ELR (cell line): Measurements from ENCODE around the gene HHAT.

Experiments
- DNase-seq: peaks from one replicate; pipeline ENCODE4 v3.0.0-alpha.2; 2015; ENCODE audit warnings: low read depth

HHAT gene

DNA sequence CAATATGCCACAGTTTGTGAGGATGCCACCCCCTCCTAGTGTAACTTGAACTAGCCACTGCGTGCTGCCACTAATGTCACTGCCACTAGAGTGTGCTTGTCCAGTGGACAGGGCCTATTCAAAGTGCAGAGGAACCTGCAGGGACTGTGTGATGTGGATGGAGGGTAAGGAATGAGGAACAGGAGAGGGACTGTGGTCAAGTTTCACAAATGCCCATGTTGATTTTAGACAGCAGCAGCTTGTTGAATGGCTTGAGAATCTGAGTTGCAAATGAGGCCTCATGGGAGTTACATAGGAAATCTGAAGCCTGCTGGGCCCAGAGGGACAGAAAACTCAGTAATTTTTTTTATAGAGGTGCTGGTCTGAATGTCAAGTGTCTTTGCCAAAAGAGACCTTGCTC is 112.3 kb downstream of the HHAT start:
- DNase-seq = no peak

DNA sequence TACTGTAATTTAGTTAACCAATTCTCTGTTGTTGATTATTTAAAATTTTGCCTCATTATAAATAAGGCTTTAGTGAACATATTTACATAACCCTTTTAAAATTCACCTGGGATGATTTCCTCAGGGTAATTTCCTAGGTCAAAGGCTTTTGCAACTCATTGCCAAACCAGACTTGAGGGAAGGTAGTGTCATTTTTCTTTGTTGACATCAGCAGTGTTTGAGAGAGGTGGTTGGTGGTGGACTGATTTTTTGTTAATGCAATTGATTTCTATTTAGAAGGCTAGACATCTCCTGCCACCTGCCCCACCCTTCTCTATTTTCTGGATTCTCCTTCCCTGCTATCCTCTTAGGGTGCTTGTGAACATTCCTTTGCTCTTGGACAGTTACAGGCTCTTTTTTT is 116.8 kb downstream of the HHAT start:
- no peak for DNase-seq

DNA sequence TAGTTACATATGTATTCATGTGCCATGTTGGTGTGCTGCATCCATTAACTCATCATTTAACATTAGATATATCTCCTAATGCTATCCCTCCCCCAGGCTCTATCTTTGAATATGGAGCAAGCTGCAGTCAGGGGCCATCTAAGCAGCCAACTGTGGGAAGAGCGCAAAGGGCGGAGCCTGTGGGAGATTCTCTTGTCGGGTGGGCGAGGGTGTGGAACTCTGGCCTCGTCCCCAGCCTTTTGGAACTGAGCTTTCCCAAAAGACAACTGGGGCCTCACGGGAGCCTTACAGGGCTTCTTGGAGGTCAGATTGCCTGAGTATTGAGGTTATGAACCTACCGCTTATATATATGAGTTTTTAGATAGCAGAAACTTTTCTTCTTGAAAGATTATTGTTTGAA is 117.2 kb downstream of the HHAT start:
- DNase-seq = no peak

DNA sequence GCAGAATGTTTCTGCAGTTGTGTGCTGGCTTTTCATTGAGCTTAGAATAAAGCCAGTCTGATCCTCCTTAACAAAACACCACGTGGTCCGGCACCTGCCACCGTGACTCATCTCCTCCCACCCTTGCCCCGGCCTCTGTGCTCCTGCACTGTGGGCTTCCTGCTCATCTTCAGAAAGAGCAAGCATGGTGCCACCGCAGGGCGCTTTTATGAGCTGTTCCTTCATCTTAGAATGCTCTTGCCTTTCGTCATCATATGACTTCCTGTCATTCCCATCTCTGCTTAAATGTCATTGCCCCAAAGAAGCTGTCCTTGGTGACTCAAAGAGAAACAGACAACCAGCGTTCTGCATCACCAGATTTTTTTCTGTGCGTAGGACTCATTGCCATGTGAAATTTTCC is 117.8 kb downstream of the HHAT start:
- peak; percentile 74 for DNase-seq

DNA sequence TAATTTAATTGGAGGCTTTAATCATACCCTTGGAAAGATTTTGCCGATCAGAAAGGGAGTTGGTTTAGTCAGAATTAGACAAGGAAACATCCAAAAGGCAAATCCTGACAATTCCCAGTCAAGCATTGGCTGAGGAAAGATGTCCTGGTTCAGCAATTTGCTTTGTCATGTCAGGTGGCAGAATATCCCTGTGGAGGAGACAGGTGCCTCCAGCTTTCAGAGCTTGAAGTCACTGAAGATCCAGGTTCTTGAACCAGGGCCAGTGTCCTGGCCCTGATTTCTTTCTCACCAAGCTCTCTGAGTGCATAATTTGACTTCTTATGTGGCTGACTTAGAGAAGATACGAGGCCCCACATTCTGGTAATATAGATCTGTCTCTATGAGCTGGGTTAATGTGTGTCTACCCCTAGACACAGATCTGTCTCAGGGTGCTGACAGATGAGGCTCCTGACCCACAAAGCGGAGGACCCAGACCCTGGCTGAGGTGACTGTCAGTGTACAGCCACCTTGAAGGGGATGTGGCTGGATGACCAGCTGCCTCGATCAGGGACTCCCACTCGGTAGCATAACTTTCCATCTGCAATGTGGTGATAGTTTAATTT is 118.9 kb downstream of the HHAT start:
- no peak for DNase-seq

GRCh38 chr1:210448297-210448892 is 119.7 kb downstream of the HHAT start:
- DNase-seq = peak; percentile 74

DNA sequence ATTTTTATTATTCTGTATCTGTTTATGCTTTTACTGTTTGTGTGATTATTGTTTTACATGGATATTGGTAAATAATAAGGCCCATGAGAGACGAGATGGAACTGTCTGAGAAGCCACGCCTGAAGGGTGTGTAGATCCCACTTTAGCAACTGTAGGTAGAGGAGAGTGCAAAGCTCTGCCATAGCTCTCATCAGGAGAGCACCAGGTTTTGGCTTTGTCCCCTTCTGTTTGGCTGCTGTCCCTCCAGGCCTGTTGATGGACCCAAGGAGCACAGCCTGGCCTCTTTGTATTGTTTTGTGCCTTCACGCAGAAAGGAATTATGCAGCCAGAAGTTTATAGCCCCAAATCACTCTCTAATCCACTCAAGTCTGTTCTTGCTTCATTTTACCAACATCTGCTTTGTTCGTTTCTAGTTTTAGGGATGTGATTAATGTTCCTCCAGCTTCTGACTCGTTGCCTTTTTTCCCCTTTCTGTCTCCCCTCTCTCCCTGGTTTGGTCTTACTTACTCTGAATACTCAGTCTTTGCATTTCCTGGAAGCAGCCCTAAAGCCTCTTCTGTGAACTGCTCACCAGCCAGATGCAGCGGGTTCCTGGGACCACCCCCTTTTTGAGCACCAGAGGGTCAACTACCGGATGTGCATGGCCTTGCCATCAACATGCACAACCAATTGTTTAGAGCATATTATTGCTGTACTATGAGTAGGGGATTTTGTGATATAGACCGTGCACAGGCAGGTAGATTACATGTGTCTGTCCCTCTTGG is 127.3 kb downstream of the HHAT start:
- DNase-seq = no peak

DNA sequence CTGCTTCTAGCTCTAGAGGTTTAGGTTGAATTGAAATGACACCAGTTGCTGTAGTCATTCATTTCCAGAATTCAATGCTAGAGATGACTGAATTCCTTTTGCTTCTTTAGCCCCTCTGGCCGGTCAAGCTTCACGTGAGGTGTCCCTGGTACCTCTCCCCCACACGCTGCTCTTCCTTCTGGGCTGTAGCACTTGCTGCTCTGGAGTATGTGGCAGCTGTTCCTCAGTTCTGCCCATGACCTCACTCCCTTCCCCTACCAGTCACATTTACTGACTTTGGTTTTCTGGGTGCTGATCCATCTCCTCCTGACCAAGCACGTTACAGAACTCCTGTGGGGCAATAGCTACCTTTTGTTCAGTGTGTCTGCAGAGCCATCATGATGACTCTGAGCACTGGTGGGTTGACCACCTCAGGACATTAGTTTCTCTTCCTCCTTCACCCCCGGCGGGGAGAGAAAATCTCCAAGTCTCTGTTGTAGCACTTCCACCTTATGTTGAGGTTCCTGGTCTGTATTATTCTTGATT is 128.1 kb downstream of the HHAT start:
- DNase-seq = no peak

DNA sequence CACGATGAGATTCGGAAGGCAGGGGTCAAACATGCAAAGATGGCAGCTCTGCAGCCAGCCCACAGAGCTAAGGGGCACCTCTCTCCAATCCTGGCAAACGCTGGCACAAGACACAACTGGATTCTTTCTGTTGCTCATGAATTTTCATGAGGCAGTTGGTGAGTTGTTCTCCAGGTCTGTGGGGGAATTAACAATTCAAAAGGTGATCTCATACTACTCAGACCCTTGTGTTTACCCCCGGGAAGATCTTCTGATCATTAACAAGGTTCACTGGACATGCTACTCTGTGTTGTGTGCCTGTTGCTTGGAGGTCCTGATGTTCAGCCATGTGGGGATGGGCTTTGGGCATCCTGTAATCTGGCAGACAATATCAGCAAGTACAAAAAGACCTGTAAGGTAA is 128.9 kb downstream of the HHAT start:
- no peak for DNase-seq

DNA sequence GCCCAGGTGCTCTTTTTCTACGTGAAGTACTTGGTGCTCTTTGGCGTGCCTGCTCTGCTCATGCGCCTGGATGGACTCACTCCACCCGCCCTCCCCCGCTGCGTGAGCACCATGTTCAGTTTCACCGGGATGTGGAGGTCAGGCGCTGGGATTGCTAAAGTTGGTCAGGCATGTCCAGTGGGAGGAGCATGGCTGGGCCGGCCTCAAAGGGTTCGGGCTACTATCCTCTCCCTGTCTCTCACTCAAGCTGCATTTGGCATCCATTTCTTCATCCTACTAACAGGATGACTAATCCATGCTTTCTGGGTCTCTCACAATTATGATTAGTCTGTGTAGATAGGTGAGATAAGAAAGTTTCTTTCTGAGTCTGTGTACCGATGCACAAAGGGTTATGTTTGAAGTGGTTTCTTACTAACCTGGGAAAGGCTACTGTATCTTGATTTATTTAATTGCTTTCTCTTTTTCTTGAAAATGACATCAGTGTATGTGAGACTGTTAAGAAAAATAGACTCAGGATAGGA is 135.9 kb downstream of the HHAT start:
- peak; percentile 59 for DNase-seq

DNA sequence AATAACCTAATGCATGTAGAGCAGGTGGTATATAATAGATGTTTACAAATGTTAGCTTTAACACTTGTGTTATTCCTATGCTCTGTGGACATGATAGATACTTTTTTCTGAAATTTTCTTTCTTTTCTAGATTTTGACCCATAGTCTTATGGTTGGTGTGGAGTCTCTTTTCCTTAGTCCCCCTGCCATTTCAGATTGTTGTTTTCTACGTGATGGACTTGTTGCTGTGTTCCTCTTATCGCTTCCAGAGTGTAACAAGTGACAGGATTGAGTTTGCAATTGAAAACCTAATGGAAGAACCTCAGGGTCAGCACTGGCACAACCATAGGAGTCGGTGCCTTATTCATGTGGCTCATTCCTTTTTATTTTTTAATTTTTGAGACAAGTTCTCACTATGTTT is 136.4 kb downstream of the HHAT start:
- no peak for DNase-seq

DNA sequence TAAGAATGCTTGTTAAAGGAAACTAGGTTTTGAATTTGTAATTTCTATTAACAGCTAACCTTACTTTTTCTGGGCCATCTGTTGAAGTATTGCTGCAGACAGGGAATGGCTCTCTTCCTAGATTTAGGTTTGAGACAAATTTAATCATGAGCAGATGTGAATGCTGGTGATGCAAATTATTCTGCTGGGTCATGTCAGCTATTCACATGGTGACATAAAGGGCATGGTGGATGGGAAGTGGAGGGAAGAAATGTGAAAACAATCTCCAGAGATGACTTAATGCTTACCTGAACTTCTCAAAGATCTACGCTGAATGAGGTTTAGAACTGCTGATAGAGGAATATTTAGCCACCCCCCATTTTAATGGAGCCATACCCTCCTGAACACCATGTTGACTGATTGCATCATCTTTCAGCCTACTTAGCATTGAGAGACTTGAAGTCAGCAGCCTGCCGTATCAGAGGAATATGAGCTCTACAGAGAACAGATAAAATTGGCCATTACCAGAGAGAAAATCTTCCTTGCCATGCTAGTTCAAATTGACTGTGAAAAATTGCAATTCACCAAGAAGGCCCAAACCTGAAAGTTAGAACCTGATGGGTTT is 138.8 kb downstream of the HHAT start:
- no peak for DNase-seq

DNA sequence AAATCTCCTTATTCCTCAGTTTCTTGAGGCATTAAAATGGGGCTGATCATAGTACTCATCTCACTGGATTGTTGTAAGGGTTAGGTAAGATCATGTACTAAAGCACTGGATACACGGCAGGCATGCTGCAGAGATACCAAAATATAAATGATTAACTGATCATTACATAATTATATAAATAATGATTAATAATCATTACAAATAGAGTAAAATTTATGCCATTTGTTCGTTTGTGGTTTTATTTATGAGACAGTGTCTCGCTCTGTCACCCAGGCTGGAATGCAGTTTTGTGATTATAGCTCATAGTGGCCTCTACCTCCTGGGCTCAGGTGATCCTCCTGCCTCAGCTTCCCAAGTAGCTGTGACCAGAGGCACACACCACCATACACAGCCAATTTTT is 140.7 kb downstream of the HHAT start:
- DNase-seq = no peak

- no peak for DNase-seq
Observed at GRCh38 chr1:210475321-210475720, 146.6 kb downstream of the HHAT start.

DNA sequence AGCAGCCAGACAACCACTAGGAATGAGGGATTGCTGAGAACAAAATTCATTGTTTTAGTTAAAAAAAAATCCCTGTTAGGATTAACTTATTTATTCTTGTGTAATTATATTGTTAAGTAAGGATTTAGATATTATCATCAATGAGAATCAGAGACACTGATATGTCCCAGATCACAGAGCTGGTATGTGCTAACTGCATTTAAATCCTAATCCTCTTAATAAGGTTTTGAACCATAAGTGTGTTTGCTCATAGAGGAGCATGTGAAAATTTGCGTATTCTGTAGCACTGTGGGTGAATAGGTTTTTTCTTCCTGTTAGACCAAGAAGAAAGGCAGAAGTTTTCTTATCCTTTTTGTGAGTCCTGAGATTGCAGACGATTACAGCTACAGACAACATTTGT is 147.1 kb downstream of the HHAT start:
- DNase-seq = no peak

GRCh38 chr1:210476730-210477129 is 148.0 kb downstream of the HHAT start:
- no peak for DNase-seq

- DNase-seq = peak; percentile 3
Observed at GRCh38 chr1:210477328-210477924, 148.7 kb downstream of the HHAT start.

DNA sequence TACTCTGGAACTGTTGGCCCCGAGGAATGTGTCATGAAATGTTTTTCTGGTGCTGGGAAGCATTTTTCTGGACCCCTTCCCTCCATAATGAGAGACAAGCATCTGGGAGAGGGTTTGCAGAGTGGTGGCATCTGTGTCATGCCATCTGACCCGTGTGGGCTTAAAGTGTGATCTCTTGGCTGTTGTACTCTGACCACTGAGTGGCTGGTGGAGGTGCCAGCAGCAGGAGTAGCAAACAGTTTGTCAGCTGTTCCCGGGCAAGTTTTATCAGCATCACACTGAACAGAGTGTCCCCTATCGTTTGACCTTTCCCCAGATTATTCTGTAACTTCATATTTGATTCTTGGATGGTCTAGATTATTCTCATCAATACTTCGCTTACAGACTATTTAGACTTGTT is 150.1 kb downstream of the HHAT start:
- no peak for DNase-seq

- no peak for DNase-seq
Observed at GRCh38 chr1:210482491-210482890, 153.8 kb downstream of the HHAT start.

DNA sequence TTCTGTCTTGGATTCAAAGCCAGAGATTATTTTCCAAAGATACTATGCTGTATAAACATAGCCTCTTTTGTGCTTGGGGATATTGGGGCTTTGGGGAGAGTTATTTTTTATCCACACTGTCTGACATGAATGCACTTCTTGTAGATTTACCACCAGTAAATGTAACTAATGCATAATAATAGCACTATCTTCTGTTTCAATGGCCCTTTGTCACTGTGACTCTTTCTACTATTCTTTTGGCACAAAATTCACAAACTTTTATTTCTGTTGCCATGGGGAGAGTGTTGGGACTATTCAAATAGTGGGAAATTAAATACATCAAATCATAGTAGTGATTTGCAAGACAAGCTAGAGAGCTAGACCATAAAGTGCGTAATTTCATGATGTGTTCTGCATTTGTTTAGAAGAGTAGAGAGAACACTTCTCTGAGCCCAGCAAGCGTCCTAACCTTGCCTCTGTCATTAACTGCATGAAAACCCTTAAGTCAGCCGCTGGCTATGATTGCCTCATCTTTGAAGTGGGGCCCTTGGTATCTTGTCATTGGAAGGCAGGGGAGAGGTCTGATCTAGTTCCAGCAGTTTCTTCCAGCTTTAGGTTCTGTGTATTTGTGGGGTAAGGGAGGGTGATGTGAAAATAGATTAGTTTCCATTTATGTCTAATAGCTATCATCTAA is 154.4 kb downstream of the HHAT start:
- DNase-seq = no peak

- no peak for DNase-seq
Observed at GRCh38 chr1:210483821-210484220, 155.1 kb downstream of the HHAT start.

DNA sequence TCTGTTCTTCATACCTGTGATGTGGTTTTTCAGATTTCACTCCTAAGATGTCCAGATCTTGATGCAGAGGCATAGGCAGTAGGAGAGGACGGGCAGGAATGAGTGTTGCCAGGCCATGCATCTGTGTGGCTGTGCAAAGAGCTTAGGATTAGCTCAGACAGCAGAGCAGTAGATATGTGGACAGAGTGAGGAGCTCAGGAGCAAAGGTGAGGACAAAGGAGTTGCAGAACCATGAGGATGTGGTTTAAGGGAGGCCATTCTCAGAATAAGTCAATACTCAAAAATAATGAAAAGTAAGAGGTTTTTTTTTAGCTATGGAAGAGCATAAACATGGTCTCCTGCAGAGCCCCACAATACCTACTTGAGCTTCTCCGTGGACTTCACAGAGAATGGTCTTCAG is 158.3 kb downstream of the HHAT start:
- no peak for DNase-seq
